HG02840 (cell line): ENCODE data around the gene UCN2.
"Not testable (repeated sequence)": the region's sequence is repeated elsewhere in the genome, so short reads cannot be mapped to it uniquely, and the experiment has no call there.

Experiments
- ATAC-seq: cut with Tn5 transposase; IDR thresholded peaks from one replicate; pipeline ENCODE4 v1.9.1; 2021; ENCODE audit warnings: mild to moderate bottlenecking, moderate library complexity, moderate number of reproducible peaks; ENCODE audit not compliant: unreplicated experiment, low FRiP score

Gene UCN2

GRCh38 chr3:48564022-48564421 is 441 bp upstream of the UCN2 start:
- ATAC-seq = no peak

DNA sequence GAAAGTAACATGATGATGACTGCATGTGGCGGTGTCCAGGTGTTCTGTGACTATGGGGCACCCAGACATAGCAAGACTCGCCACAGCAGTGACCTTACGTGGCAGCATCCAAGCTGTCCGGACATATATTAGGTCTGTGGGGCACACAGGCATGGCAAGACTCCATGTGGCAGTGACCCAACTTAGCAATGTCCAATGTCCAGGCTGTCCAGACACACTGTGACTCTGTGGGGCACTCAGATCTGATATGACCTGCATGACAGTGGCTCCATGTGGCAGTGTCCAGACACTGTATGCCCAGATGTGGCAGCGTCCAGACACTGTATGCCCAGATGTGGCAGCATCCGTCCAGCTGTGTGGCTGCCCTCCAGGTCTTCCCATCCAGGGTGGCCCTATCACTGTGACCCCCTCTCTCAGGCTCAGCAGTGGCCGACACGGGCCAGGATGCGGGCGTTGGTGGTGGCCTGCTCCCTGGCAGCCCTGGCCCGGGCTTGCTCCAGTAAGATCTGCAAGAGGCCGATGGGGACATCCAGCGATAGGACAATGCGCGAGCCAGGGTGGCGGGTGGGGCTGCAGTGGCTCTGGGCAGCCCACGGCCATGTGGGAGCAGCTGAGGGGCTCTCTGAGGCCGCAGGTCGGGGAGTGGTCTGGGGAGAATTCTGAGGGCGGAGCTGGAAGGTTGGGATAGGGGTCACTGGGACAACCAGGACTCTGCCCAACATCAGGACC is 1.1 kb downstream of the UCN2 start:
- ATAC-seq = no peak

- ATAC-seq = no peak
Measured at GRCh38 chr3:48561045-48561736, 2.4 kb downstream of the UCN2 start.

DNA sequence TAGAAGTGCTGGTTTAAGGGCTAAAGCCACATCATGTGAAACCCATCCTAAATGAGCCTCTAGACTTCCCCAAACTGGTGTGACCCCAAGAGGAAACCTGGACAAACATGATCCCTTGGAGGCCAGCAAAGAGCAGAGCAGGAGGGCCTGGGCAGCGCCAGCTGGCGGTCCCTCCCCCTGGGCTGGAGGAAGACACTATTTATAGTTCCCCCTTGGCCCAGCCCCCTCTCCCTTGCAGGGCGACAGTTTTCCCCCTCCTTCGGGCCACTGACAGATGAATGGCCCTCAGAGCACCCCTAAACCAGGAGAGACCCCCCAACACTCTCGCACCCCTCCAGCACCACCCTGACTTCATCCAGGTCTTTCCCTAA is 2.9 kb downstream of the UCN2 start:
- ATAC-seq = no peak

DNA sequence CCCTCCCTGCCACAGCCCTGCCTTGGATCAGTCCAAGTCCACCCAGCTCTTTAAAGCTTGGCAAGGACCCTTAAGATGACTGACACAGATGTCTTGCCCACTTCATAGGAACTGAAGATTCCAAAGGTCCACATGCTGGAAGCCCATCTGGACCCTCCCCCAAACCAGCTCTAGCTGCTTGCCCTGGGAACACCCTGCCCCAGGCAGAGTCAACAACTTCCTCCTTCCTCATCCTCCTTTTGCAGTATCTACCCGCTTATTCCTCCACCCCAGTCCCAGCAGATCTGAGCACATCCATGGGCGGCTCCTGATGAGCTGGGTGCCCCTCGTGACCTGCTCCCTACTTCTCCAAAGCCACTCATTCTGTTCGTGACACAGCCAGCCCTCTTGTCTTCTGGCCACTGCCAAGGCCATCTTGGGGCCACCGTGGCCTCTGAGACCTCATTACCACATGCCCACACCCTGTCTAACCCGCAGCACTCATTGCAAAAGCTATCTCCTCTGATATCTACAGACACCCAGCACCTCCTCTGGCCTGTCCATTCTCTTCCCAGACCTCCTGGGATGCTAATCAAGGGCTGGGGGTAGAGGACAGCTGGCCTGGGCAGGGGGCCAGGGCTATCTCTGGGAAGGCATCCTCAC is 5.0 kb downstream of the UCN2 start:
- ATAC-seq = no peak

DNA sequence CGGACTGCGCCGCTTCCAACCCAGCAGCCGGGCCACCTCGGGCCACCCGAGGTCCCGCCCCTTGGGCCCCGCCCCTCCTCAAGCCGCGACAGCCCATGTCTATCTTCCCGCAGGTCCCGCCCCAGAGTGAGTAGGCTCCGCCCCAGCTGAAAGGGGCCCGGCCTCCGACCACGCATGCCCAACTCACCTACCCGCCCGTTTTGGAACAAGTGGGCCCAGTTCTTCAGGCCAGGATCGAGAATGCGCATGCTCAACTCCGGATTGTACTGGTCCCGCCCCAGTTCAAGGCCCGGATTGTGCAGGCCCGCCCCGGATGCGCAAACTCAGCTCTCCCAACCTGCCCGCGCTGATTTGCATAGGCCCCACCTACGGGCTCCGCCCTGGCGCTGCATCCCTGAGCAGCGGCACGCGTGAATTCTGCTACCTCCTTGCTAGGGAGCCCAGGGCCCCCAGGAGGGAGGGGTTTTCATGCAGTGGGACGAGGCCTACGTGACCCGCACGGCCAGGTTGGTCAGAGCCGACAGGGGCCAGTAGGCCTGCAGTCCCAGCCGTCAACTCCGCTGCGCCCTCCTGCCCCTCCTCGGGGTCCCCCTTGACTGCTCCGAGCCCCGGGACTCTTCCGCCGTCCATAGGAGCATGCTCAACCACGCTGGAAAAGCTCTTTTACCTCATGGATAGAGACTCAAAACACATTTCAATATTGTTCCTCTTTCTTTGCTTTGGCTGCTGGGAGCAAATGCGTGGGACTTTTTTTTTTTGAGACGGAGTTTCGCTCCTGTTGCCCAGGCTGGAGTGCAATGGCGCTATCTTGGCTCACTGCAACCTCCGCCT is 6.6 kb downstream of the UCN2 start, which contains the start of gene PFKFB4:
PFKFB4 (minus strand) TSS at position 8 of the 831 bp plus-strand sequence. CDS start 26 bp downstream, outside the sequence.
- ATAC-seq = peak; percentile 90

GRCh38 chr3:48555949-48556795 is 7.4 kb downstream of the UCN2 start:
- ATAC-seq = no peak

DNA sequence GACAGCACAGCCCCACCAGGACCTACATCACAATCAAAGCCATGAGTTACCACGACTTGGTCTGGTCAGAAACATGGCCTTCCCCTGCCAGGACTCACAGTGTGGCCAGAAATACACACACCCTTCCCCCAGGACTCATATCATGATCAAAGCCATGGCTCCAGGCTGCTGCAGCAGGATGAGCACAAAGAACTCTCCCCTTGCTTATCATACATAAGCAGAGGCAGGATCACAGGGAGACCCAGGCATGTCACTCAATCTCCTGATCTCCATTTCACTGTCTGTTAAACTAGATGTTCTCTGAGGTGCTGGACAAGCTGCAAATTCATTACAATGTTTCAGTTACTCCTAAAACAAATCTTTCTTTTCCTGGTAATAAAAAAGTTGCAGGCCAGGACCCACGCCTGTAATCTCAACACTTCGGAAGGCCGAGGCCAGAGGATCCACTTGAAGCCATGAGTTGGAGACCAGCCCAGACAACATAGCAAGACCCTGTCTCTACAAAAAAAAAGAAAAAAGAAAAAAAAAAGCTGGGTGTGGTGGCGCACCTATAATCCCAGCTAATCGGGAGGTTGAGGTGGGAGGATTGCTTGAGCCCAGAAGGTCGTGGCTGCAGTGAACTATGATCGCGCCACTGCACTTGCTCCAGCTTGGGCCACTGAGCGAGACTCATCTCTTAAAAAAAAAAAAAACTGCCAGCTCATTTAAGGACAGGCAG is 8.2 kb downstream of the UCN2 start:
- ATAC-seq = no peak

DNA sequence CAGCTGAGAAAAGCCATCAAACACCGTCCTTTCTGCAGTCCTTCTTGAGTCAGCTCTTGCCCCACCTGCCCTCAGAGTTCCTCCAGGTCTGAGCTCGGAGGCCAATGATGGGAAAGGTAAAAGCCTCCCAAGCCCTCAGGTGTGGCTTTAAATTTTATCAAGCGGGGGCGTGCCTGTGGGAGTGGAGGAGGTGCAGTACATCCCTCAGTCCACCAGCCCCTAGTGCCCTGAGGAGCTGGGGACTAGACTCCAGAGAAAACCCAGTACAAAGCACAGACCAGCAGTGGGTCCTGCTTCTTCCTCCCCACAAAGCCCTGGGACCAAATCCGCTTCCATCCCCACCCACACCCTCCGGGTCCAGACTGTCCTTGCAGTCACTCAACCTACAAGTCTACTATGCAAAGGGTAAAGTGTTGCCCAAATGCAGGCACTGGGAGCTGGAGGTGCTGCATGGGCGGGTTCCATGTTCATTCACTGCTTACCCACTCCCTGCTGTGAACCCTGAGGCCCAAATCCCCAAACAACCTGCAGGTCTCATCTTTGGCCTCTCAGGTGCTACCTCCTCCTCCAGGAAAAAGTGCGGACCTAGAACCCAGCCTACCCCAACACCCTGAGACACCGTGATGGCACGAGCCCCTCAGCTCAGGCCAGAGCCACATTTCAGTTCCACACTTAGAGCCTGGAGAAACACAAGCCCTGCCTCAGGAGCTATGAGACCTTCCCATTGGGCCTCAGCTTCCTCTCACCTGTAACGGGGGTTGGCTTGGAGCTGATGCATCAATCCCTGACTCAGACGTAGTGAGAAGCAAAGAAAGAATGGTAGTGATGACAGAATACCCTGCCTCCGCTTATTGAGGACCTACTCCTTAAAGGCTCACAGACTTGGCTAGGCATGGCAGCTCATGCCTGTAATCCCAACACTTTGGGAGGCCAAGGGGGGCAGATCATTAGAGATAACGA is 9.4 kb downstream of the UCN2 start:
- ATAC-seq = no peak

DNA sequence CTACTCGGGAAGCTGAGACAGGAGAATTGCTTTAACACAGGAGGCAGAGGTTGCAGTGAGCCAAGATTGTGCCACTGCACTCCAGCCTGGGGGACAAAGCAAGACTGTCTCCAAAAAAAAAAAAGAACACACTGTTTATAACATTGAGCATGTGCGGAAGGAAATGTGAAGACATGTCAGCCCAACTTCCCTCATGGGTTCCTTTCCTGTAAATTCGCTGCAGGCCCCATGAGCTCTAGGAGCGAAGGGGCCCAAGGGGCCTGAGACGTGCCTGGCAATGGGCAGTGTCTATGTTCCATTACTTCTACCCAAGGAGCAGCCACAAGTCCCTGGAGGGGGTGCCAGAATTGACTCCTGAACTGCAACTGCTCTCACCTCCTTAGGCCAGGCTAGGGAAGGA is 10.2 kb downstream of the UCN2 start:
- ATAC-seq = no peak

DNA sequence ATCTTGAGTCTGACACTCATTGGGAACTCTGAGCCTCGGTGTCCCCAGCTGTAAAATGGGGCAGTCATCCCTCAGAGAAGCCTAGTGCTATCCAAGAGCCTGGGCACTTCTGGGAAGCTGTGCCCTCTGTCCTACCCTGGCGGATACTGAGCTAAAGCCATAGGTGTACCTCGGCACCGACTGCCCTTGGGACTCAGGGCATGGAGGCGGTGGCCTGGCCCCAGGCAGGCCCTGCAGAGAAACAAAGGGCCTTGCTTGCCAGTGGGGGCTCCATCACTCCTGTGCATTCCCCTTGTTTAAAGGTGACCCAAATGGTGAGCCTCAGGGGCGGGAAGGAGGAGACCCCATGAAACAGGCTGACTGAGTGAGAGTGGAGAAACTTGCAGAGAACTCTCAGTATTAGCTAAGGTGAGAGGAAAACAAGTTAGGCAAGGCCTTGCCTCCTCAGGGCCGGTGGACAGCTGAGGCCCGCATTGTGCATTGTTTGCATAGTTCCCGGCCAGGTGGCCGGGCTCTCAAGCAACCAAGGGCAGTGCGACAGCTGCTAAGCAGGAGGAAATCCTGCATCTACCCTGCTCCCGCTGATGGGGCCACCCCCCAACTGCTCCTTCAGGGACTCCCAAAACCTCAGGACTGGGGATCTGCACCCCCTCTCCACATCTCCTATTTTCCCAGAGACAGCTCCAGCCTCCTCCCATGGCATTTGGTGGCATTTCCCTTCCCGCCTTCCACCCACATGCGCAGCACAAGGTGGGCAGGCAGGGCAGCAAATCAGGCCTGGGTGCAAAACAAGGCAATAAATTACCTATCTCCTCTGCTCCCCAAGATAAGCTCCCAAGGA is 11.2 kb downstream of the UCN2 start:
- ATAC-seq = no peak

DNA sequence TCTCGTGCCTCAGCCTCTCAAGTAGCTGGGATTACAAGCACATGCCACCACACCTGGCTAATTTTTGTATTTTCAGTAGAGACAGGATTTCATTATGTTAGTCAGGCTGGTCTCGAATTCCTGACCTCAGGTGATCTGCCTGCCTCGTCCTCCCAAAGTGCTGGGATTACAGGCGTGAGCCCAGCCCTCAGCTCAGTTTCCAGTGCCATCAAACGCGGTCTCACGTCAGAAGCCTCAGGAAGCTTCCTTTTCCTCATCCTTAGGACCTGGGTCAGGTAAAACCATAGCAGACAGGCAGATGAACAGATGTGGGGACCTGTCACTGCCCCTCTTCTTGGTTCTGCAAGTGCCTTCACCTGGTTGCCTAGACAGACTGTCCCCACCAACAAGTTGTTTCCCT is 11.9 kb downstream of the UCN2 start:
- ATAC-seq = not testable (repeated sequence)

GRCh38 chr3:48548729-48549705 is 14.6 kb downstream of the UCN2 start:
- no peak for ATAC-seq

DNA sequence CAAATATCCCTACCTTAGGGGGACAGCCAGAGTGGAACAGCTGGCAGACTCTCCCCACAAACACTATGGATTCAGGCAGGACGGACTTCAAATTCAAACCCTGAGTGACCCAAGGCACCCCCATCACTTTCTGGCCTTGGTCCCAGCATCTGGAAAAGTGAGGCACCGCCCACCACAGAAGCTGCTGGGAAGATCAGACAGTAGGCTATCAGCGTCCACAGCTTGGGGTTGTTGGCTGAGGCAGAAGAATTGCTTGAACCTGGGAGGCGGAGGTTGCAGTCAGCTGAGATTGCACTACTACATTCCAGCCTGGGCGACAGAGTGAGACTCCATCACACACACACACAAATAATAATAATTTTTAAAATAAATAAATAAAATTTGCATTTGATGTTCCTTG is 15.5 kb downstream of the UCN2 start:
- ATAC-seq = no peak

GRCh38 chr3:48546203-48546829 is 17.3 kb downstream of the UCN2 start:
- no peak for ATAC-seq

DNA sequence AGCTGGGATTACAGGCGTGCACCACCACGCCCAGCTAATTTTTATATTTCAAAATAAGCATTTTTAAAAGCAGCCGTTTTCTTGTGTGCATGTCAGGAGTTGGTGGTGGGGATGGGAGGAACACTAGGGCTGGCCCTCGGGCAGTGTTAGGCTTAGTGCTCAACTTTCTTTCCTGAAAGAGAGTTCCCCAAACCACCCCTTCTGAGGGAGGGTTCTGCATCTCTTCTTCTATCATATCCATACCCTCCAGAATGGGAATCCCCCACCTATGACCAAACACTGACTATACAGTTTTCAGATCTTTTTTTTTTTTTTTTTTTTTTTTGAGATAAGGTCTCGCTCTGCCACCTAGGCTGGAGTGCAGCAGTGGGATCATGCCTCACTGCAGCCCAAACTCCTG is 19.4 kb downstream of the UCN2 start:
- no peak for ATAC-seq
